BLaER1 (cell line): ENCODE results near the gene CFAP206.

Source experiments
- H3K27ac ChIP-seq: shearing (Covaris generic); formaldehyde crosslinking; 2 replicates; pipeline ENCODE4 v1.8.1; 2022
- H3K27me3 ChIP-seq: shearing (Covaris generic); formaldehyde crosslinking; 2 replicates; pipeline ENCODE4 v1.8.1; 2022
- H3K36me3 ChIP-seq: shearing (Covaris generic); formaldehyde crosslinking; 2 replicates; pipeline ENCODE4 v1.8.1; 2022
- H3K4me1 ChIP-seq: shearing (Covaris generic); formaldehyde crosslinking; 2 replicates; pipeline ENCODE4 v1.8.1; 2022
- H3K4me2 ChIP-seq: shearing (Covaris generic); formaldehyde crosslinking; 2 replicates; pipeline ENCODE4 v1.8.1; 2022
- H3K4me3 ChIP-seq: shearing (Covaris generic); formaldehyde crosslinking; 2 replicates; pipeline ENCODE4 v1.8.1; 2022
- H3K9ac ChIP-seq: shearing (Covaris generic); formaldehyde crosslinking; 2 replicates; pipeline ENCODE4 v1.8.1; 2022
- H3K9me3 ChIP-seq: shearing (Covaris generic); formaldehyde crosslinking; 2 replicates; pipeline ENCODE4 v1.8.1; 2022
- H4K20me1 ChIP-seq: shearing (Covaris generic); formaldehyde crosslinking; 2 replicates; pipeline ENCODE4 v1.8.1; 2022
- Cebpa-rat ChIP-seq: shearing (Covaris generic); IDR thresholded peaks from 2 replicates; pipeline ENCODE4 v1.8.1; 2022

Gene CFAP206

GRCh38 chr6:87384449-87384848 lies 23.3 kb upstream of the CFAP206 start:
- TF ChIP-seq Cebpa-rat = no peak
- Histone ChIP-seq H3K27ac (no peak overlapping the region), H3K4me1 (peaks cover 8% of the 10 kb centered on the region), H3K9me3 (no peaks in the 10 kb centered on the region), H3K27me3 (no peaks in the 10 kb centered on the region), H3K4me2 (no peak overlapping the region), H4K20me1 (no peaks in the 10 kb centered on the region), H3K36me3 (no peaks in the 10 kb centered on the region), H3K9ac (no peak overlapping the region), H3K4me3 (no peak overlapping the region)

DNA sequence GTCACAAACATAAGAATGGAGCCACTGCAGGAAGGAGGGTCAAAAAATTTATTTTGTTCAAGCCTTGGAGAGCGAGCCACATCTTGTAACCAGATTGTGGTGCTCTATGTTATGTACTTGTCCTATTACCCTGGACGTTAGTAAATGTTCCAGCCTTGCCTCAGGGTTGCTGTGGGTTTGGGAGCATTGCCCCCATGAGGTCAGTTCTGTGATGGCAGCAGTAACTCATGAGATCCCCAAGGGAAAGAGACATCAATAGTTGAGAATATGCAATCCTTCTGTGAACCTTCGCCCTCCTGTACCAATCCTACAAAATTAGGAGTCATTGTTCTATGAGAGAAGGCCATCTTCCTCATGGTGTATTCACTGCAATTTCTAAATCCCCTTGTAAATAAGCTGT lies 16.4 kb upstream of the CFAP206 start:
- no peaks in the 10 kb centered on the region for H4K20me1 ChIP-seq
- no peaks in the 10 kb centered on the region for H3K36me3 ChIP-seq
- H3K27me3 ChIP-seq = no peaks in the 10 kb centered on the region
- H3K9ac ChIP-seq = no peak overlapping the region
- no peak overlapping the region for H3K4me2 ChIP-seq
- no peak overlapping the region for H3K4me3 ChIP-seq
- H3K4me1 ChIP-seq = no peaks in the 10 kb centered on the region
- TF ChIP-seq Cebpa-rat = no peak
- H3K9me3 ChIP-seq = no peaks in the 10 kb centered on the region
- no peak overlapping the region for H3K27ac ChIP-seq

DNA sequence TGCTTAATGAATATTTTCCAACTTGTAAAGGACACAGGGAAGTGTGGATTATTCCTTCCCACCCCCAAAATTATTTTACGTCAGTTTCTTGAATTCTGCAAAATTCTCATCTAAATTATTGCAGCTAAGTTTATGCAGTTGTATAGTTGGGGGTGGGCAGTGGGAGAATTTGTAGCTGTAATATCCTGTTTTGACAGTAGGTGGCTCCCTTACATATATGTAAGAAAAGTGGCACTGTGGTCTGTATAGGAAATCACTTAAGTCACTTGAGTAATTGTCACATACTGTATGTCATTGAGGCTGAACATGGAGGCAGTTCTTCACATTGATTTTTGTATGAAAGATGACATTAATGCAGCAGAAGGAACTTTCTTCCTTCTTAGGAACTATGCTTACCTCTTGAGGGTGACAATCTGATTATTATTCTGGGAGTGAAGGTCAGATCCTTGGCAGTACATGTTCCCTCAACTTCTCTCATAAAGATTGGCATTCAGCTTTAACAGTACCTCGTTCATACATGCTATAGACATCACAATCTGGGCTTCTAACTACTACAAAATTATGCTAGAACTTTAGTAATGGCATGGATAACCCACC lies 14.6 kb upstream of the CFAP206 start:
- no peaks in the 10 kb centered on the region for H3K36me3 ChIP-seq
- H3K4me2 ChIP-seq = no peak overlapping the region
- no peak overlapping the region for H3K4me3 ChIP-seq
- H4K20me1 ChIP-seq = no peaks in the 10 kb centered on the region
- no peak overlapping the region for H3K27ac ChIP-seq
- H3K27me3 ChIP-seq = no peaks in the 10 kb centered on the region
- no peak for TF ChIP-seq Cebpa-rat
- no peak overlapping the region for H3K9ac ChIP-seq
- no peaks in the 10 kb centered on the region for H3K9me3 ChIP-seq
- H3K4me1 ChIP-seq = no peaks in the 10 kb centered on the region

- Histone ChIP-seq H3K4me1 (no peaks in the 10 kb centered on the region), H4K20me1 (no peaks in the 10 kb centered on the region), H3K36me3 (no peaks in the 10 kb centered on the region), H3K27me3 (no peaks in the 10 kb centered on the region), H3K4me2 (no peak overlapping the region), H3K4me3 (no peak overlapping the region), H3K9me3 (no peaks in the 10 kb centered on the region), H3K27ac (no peak overlapping the region), H3K9ac (no peak overlapping the region)
- TF ChIP-seq Cebpa-rat = no peak
These were observed 12.3 kb upstream of the CFAP206 start for GRCh38 chr6:87395431-87395830.

DNA sequence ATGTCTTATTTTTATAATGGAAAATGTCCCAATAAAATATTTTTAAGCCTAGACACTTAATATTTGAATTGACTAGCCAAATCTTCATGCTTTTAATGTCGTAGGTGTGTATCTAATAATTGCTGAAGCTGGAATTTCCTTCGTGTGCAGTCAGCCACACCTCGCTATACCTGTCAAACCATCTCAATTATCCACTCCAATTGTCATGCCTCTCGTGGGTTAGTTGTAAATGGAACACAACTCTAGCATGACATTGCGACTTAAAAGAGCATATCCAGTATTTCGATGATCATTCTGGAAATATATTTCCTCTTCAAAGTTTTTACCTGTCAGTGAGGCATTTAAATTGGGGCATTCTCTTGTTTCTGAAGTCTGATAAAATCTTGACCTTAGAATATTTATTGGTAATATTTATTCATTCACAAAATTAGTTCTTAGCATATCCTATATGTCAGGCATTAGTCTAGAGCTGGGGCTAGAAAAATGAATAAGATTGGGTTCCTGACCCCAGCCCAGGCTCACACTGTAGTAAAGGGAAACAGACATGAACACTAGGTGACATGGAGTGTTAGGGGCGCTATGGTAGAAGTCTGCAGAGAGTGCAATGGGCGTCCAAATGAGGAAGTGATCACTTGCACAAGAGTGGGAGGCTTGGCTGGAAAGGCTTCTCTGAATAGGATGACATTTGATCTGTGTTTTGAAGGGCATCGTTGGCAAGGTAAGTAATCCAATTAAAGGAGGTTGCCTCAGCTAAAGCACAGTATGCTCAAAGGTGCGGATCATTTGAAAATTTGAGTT lies 11.0 kb upstream of the CFAP206 start:
- H3K4me2 ChIP-seq = no peak overlapping the region
- H3K36me3 ChIP-seq = no peaks in the 10 kb centered on the region
- no peaks in the 10 kb centered on the region for H3K4me1 ChIP-seq
- no peak overlapping the region for H3K27ac ChIP-seq
- no peak overlapping the region for H3K9ac ChIP-seq
- no peak for TF ChIP-seq Cebpa-rat
- H3K27me3 ChIP-seq = no peaks in the 10 kb centered on the region
- H3K4me3 ChIP-seq = no peak overlapping the region
- H4K20me1 ChIP-seq = no peaks in the 10 kb centered on the region
- H3K9me3 ChIP-seq = no peaks in the 10 kb centered on the region

GRCh38 chr6:87397656-87398055 lies 10.1 kb upstream of the CFAP206 start:
- Histone ChIP-seq H3K4me2 (no peak overlapping the region), H3K9ac (no peak overlapping the region), H3K9me3 (no peaks in the 10 kb centered on the region), H3K4me1 (no peaks in the 10 kb centered on the region), H3K36me3 (no peaks in the 10 kb centered on the region), H3K27me3 (no peaks in the 10 kb centered on the region), H4K20me1 (no peaks in the 10 kb centered on the region), H3K27ac (no peak overlapping the region), H3K4me3 (no peak overlapping the region)
- TF ChIP-seq Cebpa-rat = no peak

GRCh38 chr6:87401832-87402231 lies 5.9 kb upstream of the CFAP206 start:
- no peak for TF ChIP-seq Cebpa-rat
- Histone ChIP-seq H3K27me3 (no peaks in the 10 kb centered on the region), H3K4me2 (no peak overlapping the region), H3K36me3 (no peaks in the 10 kb centered on the region), H3K9me3 (no peaks in the 10 kb centered on the region), H3K27ac (no peak overlapping the region), H4K20me1 (no peaks in the 10 kb centered on the region), H3K4me3 (no peak overlapping the region), H3K9ac (no peak overlapping the region), H3K4me1 (no peaks in the 10 kb centered on the region)

- Histone ChIP-seq H3K4me3 (peak overlapping the region; percentile 71), H4K20me1 (no peaks in the 10 kb centered on the region), H3K27ac (no peak overlapping the region), H3K4me1 (no peaks in the 10 kb centered on the region), H3K9me3 (no peaks in the 10 kb centered on the region), H3K36me3 (no peaks in the 10 kb centered on the region), H3K27me3 (no peaks in the 10 kb centered on the region), H3K9ac (no peak overlapping the region), H3K4me2 (peak overlapping the region; percentile 60)
- no peak for TF ChIP-seq Cebpa-rat
These were observed 241 bp upstream of the CFAP206 start for GRCh38 chr6:87407561-87407900.

DNA sequence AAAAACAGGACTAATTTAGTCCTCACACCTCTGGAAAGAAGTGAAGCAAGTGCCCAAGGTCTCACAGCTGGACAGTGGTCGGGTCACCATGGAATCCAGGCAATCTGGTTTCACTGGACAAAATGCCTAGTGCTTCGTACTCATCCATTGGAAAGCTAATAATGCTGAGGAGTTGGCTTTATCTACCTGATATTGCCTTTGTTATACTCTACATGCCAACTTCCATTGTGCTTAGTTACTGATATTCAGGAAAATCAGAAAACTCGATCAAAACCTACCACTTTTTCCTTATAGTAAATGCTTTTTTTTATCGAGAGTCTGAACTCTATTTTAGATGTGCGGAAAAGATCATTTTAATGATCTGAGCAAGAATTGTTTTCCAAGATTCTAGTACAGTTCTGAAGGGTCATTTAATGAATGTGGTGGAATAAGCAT lies 966 bp downstream of the CFAP206 start:
- Histone ChIP-seq H3K27me3 (no peaks in the 10 kb centered on the region), H3K36me3 (no peaks in the 10 kb centered on the region), H3K27ac (no peak overlapping the region), H3K9me3 (no peaks in the 10 kb centered on the region), H3K4me1 (no peaks in the 10 kb centered on the region), H3K4me2 (peak overlapping the region; percentile 55), H4K20me1 (no peaks in the 10 kb centered on the region), H3K9ac (no peak overlapping the region), H3K4me3 (peak overlapping the region; percentile 71)
- TF ChIP-seq Cebpa-rat = no peak

DNA sequence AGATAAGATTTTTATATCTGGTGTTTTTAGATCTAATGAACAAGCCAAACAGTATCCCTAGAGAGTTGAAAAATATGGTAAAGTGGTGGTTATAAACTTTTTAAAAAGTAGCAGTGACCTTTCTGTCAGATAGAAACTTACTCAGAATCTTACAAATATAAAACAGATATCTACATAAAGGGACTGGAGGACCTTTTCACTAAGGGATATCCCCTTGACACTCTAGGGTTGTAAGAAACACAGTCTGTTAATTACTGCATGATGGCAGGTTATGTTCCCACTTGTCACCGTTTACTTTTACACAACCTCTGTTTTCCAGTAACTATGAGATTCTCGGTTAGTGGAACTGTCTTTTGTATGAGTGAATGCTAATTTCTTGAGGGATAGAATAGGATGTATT lies 11.5 kb downstream of the CFAP206 start:
- no peaks in the 10 kb centered on the region for H4K20me1 ChIP-seq
- no peaks in the 10 kb centered on the region for H3K4me1 ChIP-seq
- H3K27me3 ChIP-seq = no peaks in the 10 kb centered on the region
- no peak overlapping the region for H3K27ac ChIP-seq
- no peak overlapping the region for H3K4me2 ChIP-seq
- H3K9ac ChIP-seq = no peak overlapping the region
- H3K9me3 ChIP-seq = no peaks in the 10 kb centered on the region
- H3K36me3 ChIP-seq = no peaks in the 10 kb centered on the region
- H3K4me3 ChIP-seq = no peak overlapping the region
- no peak for TF ChIP-seq Cebpa-rat
